ENCODE measurements around the gene SPIRE1.

The SPIRE1 gene

DNA sequence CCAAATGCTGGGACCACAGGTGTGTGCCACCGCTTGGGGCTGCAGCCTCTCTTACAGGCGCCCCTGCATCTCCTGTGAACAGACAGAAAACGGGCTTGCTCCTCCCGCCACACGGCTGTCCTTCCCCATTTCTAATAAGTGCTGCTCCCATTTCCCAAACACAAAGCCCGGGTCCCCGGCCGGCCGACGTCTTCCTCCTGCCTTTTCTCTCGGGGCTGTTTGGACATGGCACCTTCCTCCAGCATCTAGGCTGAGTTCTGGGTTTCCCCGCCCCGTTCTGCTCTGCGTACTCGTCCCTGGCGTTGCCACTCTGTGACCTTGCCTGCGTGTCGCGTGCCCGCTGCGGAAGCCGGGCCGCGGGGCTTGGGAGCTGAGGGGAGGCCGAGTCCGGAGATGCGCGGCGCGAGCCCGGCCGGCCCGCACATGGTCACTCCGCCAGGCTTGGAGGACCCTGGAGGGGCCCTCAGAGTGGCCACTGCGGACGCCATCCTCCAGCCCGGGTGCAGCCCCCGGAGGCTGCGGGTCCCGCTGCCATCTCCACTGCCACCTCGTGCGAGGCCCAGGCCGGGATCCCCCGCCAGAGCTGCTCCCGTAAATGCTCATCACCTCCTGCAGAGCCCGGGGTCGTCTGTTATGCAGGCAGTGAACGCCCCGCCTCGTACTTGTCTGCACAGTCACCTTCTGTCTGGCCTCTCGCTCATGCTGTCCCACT is 223.9 kb downstream of the SPIRE1 start:
- H3K4me1 ChIP-seq (ENCODE audit: low read depth, poor library complexity, severe bottlenecking) = no peaks in the 10 kb centered on the region
- H3K27ac ChIP-seq = no peak overlapping the region
- H3K4me3 ChIP-seq (IDR thresholded peaks at IDR 0.05; ENCODE audit: insufficient read depth, low read depth, low read length) = no peak overlapping the region
- H3K79me2 ChIP-seq (ENCODE audit: insufficient read depth, low read depth) = no peaks in the 10 kb centered on the region
- H3K9ac ChIP-seq = no peak overlapping the region
- no peak overlapping the region for H3K4me2 ChIP-seq
- TF ChIP-seq, protein P1, sequence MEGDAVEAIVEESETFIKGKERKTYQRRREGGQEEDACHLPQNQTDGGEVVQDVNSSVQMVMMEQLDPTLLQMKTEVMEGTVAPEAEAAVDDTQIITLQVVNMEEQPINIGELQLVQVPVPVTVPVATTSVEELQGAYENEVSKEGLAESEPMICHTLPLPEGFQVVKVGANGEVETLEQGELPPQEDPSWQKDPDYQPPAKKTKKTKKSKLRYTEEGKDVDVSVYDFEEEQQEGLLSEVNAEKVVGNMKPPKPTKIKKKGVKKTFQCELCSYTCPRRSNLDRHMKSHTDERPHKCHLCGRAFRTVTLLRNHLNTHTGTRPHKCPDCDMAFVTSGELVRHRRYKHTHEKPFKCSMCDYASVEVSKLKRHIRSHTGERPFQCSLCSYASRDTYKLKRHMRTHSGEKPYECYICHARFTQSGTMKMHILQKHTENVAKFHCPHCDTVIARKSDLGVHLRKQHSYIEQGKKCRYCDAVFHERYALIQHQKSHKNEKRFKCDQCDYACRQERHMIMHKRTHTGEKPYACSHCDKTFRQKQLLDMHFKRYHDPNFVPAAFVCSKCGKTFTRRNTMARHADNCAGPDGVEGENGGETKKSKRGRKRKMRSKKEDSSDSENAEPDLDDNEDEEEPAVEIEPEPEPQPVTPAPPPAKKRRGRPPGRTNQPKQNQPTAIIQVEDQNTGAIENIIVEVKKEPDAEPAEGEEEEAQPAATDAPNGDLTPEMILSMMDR (conservative IDR thresholded peaks at IDR 0.05; ENCODE audit: low read depth, low read length) = no peak
- no peak overlapping the region for H2AFZ ChIP-seq (ENCODE audit: low read depth)
- no peaks in the 10 kb centered on the region for H4K20me1 ChIP-seq (ENCODE audit: insufficient read depth)
- no peaks in the 10 kb centered on the region for H3K36me3 ChIP-seq (ENCODE audit: insufficient read depth)
- no peaks in the 10 kb centered on the region for H3K27me3 ChIP-seq (ENCODE audit: insufficient read depth, low read depth)

GRCh38 chr18:12432881-12433280 is 225.0 kb downstream of the SPIRE1 start:
- no peaks in the 10 kb centered on the region for H3K27me3 ChIP-seq (ENCODE audit: insufficient read depth, low read depth)
- H4K20me1 ChIP-seq (ENCODE audit: insufficient read depth) = no peaks in the 10 kb centered on the region
- no peak overlapping the region for H3K27ac ChIP-seq
- no peak overlapping the region for H3K4me3 ChIP-seq (IDR thresholded peaks at IDR 0.05; ENCODE audit: insufficient read depth, low read depth, low read length)
- no peak overlapping the region for H2AFZ ChIP-seq (ENCODE audit: low read depth)
- H3K4me2 ChIP-seq = no peak overlapping the region
- no peaks in the 10 kb centered on the region for H3K4me1 ChIP-seq (ENCODE audit: low read depth, poor library complexity, severe bottlenecking)
- TF ChIP-seq, protein P1 (conservative IDR thresholded peaks at IDR 0.05; ENCODE audit: low read depth, low read length) = no peak
- H3K36me3 ChIP-seq (ENCODE audit: insufficient read depth) = 0 out of 2 replicates have a peak, but pooled peaks cover 2% of the 10 kb centered on the region
- no peak overlapping the region for H3K9ac ChIP-seq
- H3K79me2 ChIP-seq (ENCODE audit: insufficient read depth, low read depth) = no peaks in the 10 kb centered on the region

- no peaks in the 10 kb centered on the region for H4K20me1 ChIP-seq (ENCODE audit: insufficient read depth)
- H3K4me2 ChIP-seq = no peak overlapping the region
- no peak overlapping the region for H3K4me3 ChIP-seq (IDR thresholded peaks at IDR 0.05; ENCODE audit: insufficient read depth, low read depth, low read length)
- H3K36me3 ChIP-seq (ENCODE audit: insufficient read depth) = 0 out of 2 replicates have a peak, but pooled peaks cover 2% of the 10 kb centered on the region
- H3K4me1 ChIP-seq (ENCODE audit: low read depth, poor library complexity, severe bottlenecking) = no peaks in the 10 kb centered on the region
- H3K27me3 ChIP-seq (ENCODE audit: insufficient read depth, low read depth) = no peaks in the 10 kb centered on the region
- H3K27ac ChIP-seq = no peak overlapping the region
- no peak overlapping the region for H2AFZ ChIP-seq (ENCODE audit: low read depth)
- no peaks in the 10 kb centered on the region for H3K79me2 ChIP-seq (ENCODE audit: insufficient read depth, low read depth)
- no peak overlapping the region for H3K9ac ChIP-seq
- TF ChIP-seq, protein P1 (conservative IDR thresholded peaks at IDR 0.05; ENCODE audit: low read depth, low read length) = no peak
Observed at GRCh38 chr18:12432196-12432595, 225.7 kb downstream of the SPIRE1 start.

GRCh38 chr18:12431561-12431960 is 226.3 kb downstream of the SPIRE1 start:
- H3K27me3 ChIP-seq (ENCODE audit: insufficient read depth, low read depth) = 0 out of 2 replicates have a peak, but pooled peaks cover 3% of the 10 kb centered on the region
- TF ChIP-seq, protein P1 (conservative IDR thresholded peaks at IDR 0.05; ENCODE audit: low read depth, low read length) = no peak
- no peak overlapping the region for H2AFZ ChIP-seq (ENCODE audit: low read depth)
- no peak overlapping the region for H3K4me3 ChIP-seq (IDR thresholded peaks at IDR 0.05; ENCODE audit: insufficient read depth, low read depth, low read length)
- no peak overlapping the region for H3K9ac ChIP-seq
- H3K4me1 ChIP-seq (ENCODE audit: low read depth, poor library complexity, severe bottlenecking) = no peaks in the 10 kb centered on the region
- H3K79me2 ChIP-seq (ENCODE audit: insufficient read depth, low read depth) = no peaks in the 10 kb centered on the region
- 0 out of 2 replicates have a peak, but pooled peaks cover 2% of the 10 kb centered on the region for H3K36me3 ChIP-seq (ENCODE audit: insufficient read depth)
- no peak overlapping the region for H3K27ac ChIP-seq
- no peak overlapping the region for H3K4me2 ChIP-seq
- no peaks in the 10 kb centered on the region for H4K20me1 ChIP-seq (ENCODE audit: insufficient read depth)

All from KMS-11 (cell line).